GM19395 (cell line): ENCODE measurements around the gene KCNMA1.
A peak's percentile ranks its signal among the peaks of the same experiment; 100 is the strongest.
"Not testable (repeated sequence)": the region's sequence is repeated elsewhere in the genome, so short reads cannot be mapped to it uniquely, and the experiment has no call there.

Experiments
- ATAC-seq: cut with Tn5 transposase; IDR thresholded peaks from one replicate; pipeline ENCODE4 v1.9.1; 2021; ENCODE audit warnings: mild to moderate bottlenecking, moderate library complexity; ENCODE audit not compliant: unreplicated experiment

Gene KCNMA1

DNA sequence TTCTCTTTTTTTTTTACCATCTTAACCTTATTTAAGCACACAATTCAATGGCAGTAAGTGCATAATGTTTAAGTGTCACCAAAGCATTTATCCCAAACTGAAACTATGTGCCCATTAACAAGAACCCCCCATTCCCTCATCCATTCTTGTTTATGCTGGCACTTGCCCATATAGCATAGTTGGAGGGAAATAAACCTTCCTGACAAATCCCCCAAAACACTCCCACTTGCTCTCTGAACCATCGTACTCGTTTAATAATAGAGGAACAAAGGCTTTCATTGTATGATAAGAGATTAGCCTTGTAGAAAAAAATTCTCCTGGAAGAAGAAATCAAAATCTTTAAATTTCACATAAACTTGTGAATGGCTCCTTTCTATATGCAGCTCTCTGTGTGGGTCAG lies 26.4 kb upstream of the KCNMA1 start:
- no peak for ATAC-seq

DNA sequence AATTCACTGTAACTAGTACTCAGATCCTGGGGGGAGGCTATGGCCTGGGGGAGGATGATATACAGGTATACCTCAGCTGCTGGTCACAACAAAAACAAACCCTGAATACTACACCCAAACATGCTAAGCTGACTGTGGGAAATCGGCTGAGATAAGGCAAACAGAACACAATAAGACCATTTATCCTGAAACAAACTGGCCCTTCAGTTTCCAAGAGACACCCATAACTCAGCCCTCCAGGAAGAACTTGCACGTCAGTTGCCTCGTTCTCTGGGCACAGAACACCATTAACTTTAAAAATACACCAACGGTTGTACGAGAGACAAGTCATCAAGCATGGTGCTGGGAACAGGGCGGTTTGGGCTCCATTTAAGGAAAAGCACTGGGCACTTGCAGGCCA lies 24.1 kb upstream of the KCNMA1 start:
- no peak for ATAC-seq

DNA sequence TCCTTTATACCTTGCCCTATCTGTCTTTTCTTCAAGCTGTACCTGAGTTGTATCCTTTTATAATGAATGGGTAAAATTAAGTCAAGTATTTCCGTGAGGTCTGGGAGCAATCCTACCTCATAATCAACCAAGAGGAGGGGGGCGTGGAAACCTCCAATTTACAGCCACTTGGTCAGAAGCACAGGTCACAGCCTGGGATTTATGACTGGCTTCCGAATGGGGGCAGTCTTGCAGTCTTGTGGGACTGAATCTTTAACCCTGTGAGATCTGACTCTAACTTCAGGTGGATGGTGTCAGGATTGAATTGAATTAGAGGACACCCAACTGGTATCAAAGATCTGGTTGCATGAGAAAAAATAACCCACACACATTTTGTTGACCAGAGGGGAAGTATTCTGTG lies 23.5 kb upstream of the KCNMA1 start:
- no peak for ATAC-seq

DNA sequence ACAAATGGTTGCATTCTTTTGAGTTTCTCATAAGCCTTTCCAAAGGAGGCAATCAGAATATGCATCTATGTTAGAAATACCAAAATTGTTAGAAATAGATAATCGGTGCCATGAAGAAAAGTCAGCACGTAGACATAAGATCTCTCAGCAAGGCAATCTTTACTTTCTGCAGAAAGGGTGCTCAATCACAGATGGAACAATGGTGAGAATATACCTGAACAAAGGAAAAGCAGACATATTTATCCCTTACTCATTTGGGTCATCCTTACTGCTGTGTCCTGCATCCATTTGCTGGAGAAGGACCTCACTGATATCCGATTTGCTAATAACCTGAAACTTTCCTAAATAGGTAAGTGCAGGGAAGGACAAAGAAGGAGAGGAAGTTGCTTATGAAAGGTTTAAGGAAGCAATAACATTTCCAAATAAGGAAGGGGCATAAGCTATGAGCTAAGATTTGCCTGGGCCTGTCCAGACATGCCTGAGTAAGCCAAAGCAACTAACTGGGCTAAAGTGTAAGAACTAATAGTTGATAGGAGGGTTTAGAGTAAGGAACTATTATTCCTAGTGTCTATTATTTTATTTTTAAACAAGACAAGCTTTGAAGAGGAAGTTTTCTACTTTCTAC lies 21.6 kb upstream of the KCNMA1 start:
- ATAC-seq = not testable (repeated sequence)

DNA sequence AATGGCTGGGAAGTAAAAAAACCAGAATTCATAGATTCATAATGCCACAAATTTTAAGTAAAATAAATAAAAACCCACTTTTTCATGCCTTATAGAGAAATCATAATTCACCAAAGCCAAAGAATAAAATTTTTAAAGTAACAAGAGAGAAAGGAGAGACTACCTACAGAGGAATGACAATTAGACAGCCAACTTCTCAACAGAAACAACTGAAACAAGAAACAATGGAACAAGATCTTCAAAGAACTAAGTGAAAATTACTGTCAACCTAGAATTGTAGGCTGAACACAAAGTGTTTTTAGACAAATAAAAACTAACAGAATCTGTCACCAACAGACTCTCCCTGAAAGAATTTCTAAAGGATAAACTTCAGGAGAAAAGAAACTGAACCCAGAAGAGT lies 15.6 kb upstream of the KCNMA1 start:
- no peak for ATAC-seq

DNA sequence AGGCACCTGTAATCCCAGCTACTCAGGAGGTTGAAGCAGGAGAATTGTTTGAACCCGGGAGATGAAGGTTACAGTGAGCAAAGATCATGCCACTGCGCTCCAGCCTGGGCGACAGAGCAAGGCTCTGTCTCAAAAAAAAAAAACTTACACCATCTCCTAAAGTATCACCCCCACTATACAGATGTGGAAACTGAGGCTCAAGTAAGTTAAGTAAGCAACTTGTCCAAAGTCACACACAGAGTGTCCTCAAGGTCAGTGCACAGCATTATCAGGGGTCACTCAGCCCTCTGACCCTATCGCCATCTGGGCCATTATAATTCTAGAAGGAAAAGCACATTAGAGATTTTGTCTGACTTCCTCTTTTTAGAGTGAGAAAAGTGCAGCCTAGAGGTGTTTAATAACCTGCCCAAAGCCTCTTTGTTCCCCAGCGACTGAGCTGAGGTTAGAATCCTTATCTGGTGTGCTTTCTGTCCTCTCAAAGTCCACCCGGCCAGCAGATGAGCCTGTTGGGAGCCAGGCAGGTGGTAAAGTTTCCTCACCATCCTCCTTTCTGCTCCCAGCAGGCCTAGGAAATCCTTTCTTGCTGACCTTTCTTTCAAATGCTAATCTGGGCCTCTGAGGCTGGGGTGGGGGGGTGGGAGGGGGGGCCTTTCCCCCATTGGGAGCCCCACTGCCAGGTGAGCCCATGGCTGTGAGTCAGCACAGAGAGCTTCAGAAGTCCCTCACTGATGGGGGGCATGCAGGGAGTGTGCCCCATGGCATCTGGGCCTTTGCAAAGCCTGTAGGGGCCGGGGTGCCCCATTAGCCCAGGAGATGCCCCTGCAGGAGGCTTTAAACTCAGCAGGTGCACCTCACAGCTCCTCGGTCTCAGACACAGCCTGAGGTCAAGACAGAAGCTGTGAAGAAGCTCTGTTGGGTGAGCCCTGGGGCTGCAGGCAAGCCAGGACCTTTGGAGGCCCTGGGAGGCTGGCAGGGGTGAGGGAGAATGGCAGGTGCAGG lies 12.0 kb upstream of the KCNMA1 start:
- ATAC-seq = peak; percentile 67

DNA sequence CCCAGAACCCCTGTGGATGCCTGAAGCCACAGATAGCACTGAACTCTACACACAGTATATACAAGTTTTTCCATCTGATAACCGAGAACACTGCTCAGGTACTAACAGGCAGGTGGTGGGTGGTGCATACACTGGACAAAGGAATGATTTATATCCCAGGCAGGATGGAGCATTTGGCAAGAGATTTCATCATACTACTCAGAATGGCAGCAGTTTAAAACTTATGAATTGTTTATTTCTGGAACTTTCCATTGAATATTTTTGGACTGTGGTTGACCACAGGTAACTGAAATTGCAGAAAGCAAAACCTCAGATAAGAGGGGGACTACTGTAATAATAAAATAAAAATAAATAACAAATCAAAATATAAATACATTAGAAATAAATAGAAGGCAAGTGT lies 10.9 kb upstream of the KCNMA1 start:
- no peak for ATAC-seq

DNA sequence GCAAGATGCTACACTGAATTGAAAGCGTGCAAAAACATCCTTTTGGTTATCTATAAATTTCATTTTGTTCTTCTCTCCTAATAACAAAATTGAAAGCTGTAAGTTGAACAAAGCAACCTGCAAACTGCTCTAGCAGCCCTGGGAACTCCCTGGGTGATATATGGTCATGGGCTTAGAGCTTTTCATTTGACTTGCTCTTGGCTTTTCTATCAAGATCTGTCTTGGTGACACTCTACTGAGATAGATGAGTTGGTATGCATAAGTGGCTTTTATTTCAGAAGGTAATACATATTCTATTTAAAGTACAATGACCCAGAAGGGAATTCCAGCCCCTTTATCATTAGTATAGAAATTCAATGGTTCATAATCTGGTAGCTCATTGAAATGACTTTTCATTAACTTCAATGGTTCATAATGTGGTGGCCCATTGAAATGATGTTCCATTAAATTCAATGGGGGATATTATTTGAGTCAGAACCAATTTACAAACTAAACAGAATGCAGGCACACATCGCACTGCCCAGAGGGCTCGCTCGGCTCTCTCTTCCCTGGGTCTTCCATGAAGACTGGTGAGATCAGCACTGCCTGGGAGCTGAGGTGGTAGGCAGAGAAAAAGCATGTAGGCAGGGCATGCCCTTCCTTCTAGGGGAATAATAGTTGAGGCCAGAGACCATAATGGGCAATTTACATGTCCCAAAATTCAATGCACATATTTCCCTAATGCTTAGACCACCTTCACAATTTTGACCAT lies 10.1 kb upstream of the KCNMA1 start:
- ATAC-seq = no peak

DNA sequence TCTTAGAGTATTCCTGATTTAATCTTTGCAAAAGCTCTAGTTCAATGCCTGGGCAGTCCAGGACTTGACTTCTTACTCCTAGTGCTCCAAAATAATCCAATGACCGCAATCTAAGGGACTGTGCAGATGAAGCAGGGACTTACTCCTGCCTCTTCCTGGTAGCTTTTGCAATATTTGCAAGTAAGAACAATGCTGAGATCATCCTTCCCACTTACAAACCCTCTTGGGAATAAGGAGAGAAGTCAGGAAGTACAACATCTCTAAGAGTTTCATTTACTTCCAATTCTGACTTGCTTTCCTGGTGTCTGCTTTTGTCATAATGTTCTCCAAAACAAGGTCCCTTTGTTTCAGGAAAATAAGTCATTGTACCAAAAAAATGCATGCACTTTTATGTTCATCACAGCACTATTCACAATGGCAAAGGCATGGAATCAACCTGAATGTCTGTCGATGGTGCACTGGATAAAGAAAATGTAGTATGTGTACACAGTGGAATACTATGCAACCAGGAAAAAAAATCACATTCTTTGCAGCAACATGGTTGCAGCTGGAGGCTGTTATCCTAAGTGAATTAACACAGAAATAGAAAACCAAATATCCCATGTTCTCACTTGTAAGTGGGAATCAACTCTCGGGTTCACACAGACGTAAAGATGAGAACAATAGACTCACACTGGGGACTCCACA lies 7.1 kb upstream of the KCNMA1 start:
- ATAC-seq = no peak

DNA sequence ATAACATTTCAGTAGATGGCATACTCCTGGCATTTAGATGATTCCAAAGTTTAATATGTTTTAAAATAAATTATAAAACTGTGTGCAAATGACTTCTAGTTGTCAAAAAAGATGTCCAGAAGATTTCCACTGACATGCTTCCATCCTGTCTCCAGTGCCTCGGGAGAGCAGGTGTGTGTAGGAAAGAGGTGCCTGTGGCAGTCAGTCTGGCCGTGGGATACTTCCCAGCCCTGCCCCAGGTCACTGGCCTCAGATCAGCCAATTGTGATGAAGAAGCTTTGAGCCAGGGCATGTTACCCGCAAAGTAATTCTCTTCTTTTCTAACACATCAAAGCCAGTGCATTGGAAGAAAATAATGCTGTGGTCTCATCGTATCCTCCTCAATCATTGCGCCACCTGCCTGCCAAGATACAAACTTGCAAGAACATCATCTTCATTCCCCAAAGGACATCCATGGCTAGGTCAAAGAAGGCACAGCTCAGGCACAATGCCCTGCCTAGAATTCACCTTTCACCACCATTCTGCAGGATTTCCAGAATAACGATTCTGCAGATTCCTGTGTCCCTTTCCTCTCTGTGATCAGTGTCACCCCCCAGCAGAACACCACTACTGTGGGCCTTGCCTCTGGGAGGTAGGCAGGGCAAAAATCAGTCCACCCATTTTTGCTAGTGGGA lies 6.3 kb upstream of the KCNMA1 start:
- ATAC-seq = peak; percentile 52

DNA sequence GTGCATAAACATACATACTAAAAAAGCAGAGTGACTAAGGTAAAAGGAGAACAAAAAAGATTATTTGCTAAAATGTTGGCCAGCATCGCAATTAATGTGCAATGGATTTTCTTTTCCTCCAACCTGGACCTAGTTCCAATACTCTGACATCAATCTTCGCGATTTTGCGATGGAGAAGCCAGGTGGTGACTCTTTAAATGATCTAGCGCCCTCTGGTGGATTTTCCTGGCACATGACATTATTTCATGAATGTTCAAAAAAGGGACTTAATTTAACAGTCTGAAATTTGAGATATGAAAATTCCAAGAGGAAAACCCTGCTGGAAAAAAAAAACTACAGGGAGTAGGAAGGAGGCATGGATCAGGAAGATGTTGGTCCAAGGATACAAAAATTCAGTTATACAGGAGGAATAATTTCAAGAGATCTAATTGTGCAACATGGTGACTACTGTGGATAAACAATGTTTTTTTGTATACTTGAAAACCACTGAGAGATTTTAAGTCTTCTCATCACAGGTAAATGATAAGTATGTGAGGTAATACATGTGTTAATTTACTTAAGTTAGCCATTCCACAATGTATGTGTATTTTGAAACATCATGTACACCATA lies 4.3 kb upstream of the KCNMA1 start:
- ATAC-seq = peak; percentile 51

DNA sequence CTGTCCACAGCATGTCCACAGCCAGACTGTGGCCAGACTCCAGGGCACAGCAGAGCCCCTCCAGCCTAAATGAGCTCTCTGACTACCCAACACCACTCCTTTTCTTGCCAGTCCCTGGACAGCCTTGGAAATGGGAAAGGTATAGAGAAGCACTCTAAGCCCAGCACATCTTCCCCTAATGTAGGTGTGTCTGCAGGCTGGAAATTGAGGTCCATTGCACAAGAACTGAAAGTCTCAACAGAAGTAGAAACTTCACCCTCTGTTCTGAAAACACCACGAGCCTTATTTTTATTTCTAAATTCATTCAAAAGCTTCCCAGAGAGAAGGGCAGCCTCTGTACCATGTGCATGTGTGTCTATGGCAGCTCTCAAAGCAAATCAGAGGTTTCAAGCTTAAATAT lies 3.7 kb upstream of the KCNMA1 start:
- no peak for ATAC-seq

DNA sequence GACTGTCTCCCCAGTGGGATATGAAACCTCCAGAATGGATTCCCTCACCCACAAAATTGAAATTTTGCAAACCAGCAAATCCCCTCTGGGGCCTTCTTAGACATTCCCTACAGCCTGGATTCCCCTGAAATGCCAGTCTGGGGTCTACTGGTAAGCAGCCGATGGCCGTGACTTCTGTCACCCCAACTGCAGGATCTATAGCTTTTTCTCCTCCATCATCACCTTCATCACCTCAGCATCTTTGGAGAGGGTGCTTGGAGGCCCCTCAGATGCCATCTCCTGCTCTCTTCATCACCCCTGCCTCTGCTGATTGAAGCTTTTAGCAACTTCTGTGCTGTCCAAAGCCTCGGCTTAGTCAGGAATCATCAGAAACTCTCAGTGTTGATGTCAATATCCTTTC lies 2.6 kb upstream of the KCNMA1 start:
- no peak for ATAC-seq

DNA sequence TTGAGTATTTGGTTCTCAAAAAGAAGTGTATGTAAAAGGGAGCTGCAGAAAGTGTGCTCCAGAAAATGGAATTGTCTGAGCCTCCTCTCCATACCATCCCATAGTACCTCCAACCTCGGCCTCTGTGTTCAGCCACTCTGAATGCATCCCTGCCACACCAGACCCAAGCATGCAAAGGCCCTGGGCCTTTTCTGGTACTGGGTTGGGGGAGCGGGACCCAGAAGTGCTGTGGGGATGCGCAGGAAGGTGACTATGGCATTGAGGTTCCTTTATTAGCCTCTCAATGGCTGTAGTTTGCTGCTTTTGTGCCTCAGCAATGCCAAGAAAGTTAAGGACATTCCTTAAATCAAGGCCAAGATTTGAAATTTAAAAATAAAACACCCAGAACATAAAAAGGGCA lies 2.1 kb upstream of the KCNMA1 start:
- no peak for ATAC-seq

DNA sequence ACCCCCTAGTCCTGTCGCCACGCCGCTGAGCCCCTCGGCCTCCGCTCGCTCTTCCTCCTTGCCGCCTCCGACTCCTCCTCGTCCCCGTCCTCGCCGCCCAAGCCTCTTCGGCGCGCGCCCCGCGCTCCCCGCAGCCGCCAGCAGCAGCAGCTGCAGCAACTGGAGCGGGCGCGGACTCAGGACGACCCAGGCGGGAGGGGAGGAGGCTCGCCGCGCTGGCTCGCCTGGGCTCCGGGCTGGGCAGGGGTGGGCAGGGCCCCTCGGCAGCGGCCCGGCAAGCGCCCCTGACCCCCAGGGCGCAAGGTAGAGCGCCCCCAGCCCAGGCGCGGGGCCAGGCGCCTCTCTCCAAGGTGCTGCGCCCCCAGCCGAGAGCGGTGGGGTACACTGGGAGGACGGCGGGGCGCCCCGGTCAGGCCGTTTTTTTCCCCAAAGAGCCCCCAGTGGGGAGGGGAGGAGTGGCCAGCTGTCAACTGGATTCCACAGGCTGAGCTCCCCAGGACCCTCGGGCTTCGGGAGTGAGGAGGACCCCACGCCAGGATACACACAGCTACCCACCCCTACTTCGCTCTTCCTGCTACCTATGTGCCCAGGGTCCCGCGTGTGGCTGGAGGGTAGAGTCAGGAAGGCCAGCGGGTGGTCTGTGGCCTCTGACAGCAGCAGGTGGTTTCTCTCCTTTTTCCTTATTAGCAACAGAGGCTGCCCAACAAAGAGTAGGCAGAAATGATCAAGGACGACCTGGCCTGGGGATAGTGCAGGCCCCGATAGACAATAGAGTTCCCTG lies 903 bp upstream of the KCNMA1 start:
- ATAC-seq = no peak

DNA sequence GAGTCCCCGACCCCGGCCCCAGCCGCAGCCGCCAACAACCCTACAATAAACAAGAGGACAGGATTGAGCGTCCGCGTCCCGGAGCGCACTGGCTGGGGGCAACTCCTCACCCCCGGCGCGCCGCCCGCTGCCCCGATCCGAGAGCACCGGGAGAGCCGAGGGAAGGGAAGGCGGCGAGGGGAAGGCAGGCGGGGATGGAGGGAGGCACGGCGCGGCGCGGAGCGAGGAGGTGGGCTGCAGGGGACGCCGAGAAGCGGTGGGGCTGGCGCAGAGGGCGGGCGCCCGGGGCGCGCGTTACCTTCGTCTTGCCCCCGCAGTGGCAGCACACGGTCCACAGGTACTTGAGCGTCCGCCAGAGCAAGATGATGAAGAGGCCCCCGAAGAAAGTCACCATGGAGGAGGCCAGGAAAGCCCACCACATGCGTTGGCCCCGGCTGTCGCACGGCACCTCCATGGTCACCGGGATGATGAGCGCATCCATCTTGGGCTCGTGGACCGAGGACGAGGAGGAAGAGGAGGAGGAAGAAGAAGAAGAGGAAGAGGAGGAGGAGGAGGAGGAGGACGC lies 559 bp downstream of the KCNMA1 start:
- ATAC-seq = no peak

DNA sequence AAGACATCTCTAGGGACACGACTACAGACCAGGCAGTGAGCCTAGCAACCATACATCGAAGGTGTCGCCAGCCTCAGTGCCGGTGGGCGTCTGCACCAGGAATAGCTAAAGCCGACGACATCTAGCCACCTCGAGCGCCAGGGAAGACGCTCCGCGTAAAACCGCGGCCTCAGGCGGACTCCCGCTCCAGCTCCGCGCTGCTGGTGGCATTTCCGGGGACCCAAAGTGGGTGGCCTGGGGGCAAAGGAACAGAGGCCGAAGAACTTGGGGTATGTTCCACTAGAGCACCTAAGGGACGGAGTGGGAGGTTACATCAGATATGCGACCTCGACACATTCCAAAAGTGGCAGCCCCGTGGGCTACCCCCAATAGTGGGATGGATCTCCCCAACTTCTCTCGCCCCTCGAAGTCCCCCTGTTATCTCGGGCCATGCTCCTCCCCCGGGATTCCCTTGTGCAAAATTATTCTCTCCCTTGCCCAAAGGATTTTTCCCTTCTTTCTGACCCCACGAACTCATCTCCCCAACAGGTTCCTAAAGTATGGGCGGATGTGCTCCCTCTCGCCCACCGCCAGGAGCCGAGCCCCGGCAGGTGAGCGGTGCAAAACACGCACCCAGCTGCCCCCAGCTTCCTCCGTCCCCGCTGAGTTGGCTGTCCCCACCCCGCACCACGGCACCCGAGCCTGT lies 1.2 kb downstream of the KCNMA1 start:
- ATAC-seq = no peak
